ENCODE measurements around the gene LAD1. TPM values are rescaled to one million over a fixed set of nuclear protein-coding genes. Genes with fewer than 3 reads are reported as not detected.

Gene LAD1
- polyA plus RNA-seq, 1 experiment: 0.04 TPM

DNA sequence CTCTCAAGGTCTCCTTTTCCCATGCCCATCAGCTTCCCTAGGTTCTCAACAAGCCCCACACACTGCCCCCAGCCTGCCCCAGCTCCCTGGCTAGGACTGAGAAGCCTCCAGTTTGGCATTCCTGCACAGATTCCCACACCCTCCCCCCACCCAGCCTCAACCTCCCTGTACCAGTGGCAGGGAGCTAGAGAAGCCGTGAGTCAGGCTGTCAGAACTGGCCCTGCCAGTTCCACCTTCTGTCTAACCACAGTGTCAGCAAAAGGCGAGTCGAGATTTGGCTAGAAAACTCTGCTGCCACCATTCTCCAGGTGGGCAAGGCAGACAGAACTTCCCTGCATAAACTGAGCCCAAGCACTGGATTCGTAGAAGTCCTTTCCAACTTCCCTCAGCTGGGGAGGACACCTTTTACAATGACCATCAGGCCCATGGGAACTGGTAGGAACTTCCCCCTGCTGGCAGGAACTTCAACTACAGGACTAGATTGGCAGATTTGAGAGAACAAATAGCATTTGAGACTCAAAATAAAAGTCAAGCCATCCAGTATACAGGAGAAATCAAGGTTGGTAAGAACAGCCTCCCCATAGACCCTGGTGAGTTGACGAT lies 52.7 kb downstream of the LAD1 start:
- no peak overlapping the region for H3K4me3 ChIP-seq (ENCODE audit: low read depth, low read length)
- POLR2A ChIA-PET: interaction anchor here (0.8 kb wide), 1 partner anchor 166 kb away, joined by 5 read pairs; no protein-coding TSS in a partner anchor
- peak; percentile 21 for DNase-seq (ENCODE audit: low read depth, low spot score)
- H3K9me3 ChIP-seq (ENCODE audit: control insufficient read depth, insufficient read depth, low read length): peaks cover 3% of the 10 kb centered on the region; the same call in 1 of the 2 replicates
- CTCF ChIA-PET: interaction anchor here (0.6 to 6.3 kb wide), 39 partner anchors 8 to 574 kb away, joined by 3 to 66 read pairs (median 4); partner anchors contain the start of gene PKP1
- TF ChIP-seq, protein P1, sequence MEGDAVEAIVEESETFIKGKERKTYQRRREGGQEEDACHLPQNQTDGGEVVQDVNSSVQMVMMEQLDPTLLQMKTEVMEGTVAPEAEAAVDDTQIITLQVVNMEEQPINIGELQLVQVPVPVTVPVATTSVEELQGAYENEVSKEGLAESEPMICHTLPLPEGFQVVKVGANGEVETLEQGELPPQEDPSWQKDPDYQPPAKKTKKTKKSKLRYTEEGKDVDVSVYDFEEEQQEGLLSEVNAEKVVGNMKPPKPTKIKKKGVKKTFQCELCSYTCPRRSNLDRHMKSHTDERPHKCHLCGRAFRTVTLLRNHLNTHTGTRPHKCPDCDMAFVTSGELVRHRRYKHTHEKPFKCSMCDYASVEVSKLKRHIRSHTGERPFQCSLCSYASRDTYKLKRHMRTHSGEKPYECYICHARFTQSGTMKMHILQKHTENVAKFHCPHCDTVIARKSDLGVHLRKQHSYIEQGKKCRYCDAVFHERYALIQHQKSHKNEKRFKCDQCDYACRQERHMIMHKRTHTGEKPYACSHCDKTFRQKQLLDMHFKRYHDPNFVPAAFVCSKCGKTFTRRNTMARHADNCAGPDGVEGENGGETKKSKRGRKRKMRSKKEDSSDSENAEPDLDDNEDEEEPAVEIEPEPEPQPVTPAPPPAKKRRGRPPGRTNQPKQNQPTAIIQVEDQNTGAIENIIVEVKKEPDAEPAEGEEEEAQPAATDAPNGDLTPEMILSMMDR (IDR thresholded peaks at IDR 0.05; ENCODE audit: low read depth, low read length): peak; percentile 85
- no peak overlapping the region for H3K27ac ChIP-seq (ENCODE audit: low read depth, low read length)
- peaks cover 43% of the 10 kb centered on the region for H3K27me3 ChIP-seq (ENCODE audit: control insufficient read depth, insufficient read depth, low read length)

DNA sequence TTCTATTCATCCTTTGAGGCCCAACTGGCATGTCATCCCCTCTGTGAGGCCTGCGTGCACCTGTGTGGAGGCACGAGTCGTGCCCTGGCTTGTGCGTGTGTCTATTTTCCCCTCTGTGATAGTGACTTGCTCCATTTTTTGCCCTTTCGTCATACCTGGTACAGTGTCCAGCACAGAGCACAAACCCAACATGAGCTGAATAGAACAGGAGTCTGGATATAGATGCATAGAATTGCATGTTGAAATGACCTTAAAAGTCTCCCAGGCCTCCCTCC lies 54.1 kb downstream of the LAD1 start:
- CTCF ChIA-PET: interaction anchor here (1.2 to 6.3 kb wide), 5 partner anchors 16 to 91 kb away, joined by 3 to 66 read pairs (median 43); no protein-coding TSS in a partner anchor
- DNase-seq (ENCODE audit: low read depth, low spot score): no peak
- POLR2A ChIA-PET: no interaction called here
- Histone ChIP-seq H3K4me3 (ENCODE audit: low read depth, low read length) (no peak overlapping the region), H3K27me3 (ENCODE audit: control insufficient read depth, insufficient read depth, low read length) (peaks cover 32% of the 10 kb centered on the region), H3K9me3 (ENCODE audit: control insufficient read depth, insufficient read depth, low read length) (peaks cover 3% of the 10 kb centered on the region; the same call in 1 of the 2 replicates), H3K27ac (ENCODE audit: low read depth, low read length) (no peak overlapping the region)
- TF ChIP-seq, protein P1 (IDR thresholded peaks at IDR 0.05; ENCODE audit: low read depth, low read length): no peak

DNA sequence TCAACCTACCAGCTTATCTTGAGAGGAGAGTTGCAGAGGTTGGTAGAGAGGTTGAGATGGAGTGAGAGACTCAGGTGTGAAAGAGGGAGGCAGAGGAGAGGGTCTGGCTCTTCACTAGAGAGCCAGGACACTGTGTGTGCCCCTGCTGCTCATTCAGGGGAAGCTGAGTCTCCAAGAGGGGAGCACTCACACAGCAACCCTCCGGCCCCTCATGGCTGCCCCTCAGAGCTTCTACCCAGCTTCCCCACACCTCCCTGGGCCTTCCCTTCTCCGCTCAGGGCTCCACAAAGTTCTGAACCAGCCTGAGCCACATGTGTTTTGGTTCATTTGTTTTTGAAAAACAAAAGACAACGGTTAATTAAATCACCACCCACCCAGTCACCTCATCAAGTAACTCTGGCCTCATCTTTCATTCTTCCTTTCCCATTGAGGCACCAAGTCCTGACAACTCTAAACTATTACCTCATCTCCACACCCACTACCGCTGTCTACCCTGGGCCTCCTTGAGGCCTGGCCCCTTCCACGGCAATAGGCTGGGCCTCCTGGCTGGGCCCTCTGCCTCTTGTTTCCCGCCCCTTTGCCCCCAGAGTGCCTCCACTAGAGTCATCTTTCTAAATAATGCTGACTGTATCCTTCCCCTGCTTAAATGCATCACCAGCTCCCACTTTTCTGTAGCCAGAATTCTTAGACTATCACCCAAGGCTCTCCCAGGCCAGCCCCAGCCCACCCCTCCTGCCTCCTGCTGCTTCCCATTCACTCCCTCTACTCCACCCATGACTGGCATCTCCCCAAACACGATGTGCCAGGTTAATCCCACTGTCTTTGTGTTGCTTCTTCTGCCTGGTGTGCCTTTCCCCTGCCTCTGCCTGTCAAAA lies 54.7 kb downstream of the LAD1 start:
- Histone ChIP-seq H3K27me3 (ENCODE audit: control insufficient read depth, insufficient read depth, low read length) (peaks cover 31% of the 10 kb centered on the region), H3K4me3 (ENCODE audit: low read depth, low read length) (no peak overlapping the region), H3K27ac (ENCODE audit: low read depth, low read length) (no peak overlapping the region), H3K9me3 (ENCODE audit: control insufficient read depth, insufficient read depth, low read length) (peaks cover 3% of the 10 kb centered on the region; the same call in 1 of the 2 replicates)
- POLR2A ChIA-PET: no interaction called here
- no peak for DNase-seq (ENCODE audit: low read depth, low spot score)
- CTCF ChIA-PET: interaction anchor here (0.9 to 6.3 kb wide), 2 partner anchors 16 to 71 kb away, joined by 4 to 66 read pairs; no protein-coding TSS in a partner anchor
- TF ChIP-seq, protein P1 (IDR thresholded peaks at IDR 0.05; ENCODE audit: low read depth, low read length): no peak

DNA sequence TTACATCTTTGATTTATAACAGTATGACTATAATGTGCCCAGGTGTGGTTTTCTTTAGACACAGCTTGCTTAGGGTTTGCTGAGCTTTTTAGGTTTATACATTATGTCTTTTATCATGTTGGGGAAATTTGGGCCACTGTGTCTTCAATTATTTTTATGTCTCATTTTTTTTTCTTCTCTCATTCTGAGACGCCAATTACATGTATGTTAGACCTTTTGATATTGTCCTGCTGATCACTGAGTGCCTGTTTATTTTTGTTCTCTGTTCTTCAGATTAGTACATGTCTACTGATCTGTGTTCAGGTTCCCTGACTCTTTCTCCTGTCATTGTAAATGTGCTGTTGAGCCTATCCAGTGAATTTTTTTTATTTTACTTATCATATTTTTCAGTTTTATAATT lies 57.7 kb downstream of the LAD1 start:
- Histone ChIP-seq H3K27ac (ENCODE audit: low read depth, low read length) (no peak overlapping the region), H3K27me3 (ENCODE audit: control insufficient read depth, insufficient read depth, low read length) (peaks cover 32% of the 10 kb centered on the region), H3K9me3 (ENCODE audit: control insufficient read depth, insufficient read depth, low read length) (peaks cover 3% of the 10 kb centered on the region; the same call in 1 of the 2 replicates), H3K4me3 (ENCODE audit: low read depth, low read length) (no peak overlapping the region)
- POLR2A ChIA-PET: no interaction called here
- TF ChIP-seq, protein P1 (IDR thresholded peaks at IDR 0.05; ENCODE audit: low read depth, low read length): no peak
- DNase-seq (ENCODE audit: low read depth, low spot score): no peak
- CTCF ChIA-PET: interaction anchor here (1.2 kb wide), 1 partner anchor 20 kb away, joined by 3 read pairs; no protein-coding TSS in a partner anchor
